NCI-H774 (cell line): Measurements from ENCODE around the gene TIMP2.
"Not testable (repeated sequence)": the region's sequence is repeated elsewhere in the genome, so short reads cannot be mapped to it uniquely, and the experiment has no call there.

Source experiments
- DNase-seq: peaks from one replicate; lab custom pipeline; 2025; lab: John Stamatoyannopoulos, UW

The TIMP2 gene

DNA sequence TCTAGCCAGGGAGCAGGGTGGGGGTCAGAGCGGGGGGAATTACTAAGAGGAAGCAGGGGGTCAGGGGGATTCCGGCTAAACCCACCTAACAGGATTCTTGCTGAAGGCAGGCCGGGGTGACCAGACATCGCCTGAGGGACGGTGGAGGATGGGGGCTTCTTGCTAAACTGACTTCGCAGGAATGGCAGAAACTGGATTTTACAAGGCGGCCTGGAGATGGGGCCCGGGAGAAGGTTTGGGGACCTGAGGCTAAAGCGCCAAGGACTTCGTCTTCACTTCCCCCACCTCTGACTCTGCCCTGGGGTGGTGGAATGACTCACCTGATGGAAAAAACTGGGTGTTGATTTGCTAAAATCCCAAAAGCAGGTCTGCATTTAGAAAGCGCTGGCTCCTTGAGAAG, 31.1 kb upstream of the TIMP2 start:
- DNase-seq = no peak

DNA sequence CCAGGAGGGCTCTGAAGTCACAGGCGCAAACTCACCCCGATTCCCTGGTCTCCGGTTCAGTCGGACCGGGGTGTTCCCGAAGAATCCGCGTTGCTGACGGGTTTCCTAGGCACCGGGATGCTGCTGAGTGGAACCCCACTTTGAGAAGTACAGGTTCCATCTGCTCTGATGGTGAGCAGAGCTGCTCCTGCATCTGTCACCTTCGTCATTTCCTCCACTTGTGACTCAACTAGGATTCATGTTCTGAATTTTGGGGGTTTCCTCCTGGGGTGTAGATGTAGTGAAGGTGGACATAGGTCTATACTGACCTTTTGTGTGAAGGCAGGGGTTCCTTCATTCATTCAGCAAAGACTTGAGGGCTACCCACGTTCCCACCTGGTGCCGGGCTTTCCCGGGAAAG, 29.5 kb upstream of the TIMP2 start:
- no peak for DNase-seq

DNA sequence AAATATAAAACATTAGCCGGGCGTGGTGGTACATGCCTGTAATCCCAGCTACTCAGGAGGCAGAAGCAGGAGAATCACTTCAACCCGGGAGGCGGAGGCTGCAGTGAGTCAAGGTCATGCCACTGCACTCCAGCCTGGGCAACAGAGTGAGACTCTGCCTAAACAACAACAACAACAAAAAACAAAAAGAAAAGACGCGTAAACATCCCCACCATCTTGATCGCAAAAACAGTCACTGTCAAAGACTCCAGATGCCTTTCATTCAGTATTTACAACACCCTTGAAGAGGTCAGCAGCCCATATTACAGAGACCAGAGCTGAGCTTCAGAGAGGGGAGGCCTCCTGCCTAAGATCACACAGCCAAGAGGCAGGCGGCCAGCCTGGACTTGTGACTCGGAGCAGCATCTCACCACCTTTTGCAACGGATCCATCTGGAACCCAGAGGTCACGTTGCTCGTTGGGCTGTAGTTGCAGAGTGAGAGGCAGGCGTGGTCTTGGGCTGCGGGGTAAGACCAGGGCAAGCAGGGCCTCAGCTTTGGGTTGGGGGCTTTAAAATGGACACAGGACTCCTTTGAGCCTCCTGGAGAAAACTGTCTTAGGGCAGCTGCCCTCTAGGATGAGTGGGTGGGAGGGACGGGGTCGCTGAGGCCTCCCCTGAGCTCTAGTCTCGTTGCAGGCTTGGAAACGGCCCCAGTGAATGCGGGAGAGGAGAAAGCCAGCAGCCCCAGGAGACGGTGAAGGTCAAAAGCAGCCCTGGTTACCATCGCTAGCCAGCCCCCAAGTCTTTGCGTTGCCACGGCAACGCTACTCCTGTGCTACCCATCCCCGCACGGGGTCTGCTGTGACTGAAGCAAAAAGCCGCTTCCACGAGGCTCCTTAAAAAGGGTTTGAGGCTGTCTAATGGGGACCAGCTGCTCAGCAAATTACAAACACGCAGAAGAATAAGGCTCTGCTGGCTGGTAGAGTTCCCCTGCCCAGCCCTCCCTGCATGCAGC, 28.5 kb upstream of the TIMP2 start:
- DNase-seq = no peak

DNA sequence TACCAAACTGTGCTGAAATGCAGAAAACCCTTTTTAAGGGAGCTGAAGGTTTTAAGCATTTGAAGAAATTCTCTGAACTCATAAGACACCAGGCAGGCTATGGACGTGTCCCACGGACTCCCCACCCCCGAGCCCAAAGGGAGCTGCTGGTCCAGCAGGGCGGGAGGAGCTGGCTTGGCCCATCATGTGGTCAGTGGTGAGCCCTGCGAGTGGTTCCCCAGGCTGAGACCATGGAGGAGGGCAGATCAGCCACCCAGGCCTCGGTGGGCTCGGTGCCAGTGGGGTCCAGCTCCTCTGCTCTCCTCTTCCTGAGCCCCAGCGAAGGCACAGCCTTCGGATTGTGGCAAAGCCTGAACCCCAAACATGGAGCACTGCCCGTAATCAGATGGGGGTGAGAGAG, 27.5 kb upstream of the TIMP2 start:
- DNase-seq = no peak

DNA sequence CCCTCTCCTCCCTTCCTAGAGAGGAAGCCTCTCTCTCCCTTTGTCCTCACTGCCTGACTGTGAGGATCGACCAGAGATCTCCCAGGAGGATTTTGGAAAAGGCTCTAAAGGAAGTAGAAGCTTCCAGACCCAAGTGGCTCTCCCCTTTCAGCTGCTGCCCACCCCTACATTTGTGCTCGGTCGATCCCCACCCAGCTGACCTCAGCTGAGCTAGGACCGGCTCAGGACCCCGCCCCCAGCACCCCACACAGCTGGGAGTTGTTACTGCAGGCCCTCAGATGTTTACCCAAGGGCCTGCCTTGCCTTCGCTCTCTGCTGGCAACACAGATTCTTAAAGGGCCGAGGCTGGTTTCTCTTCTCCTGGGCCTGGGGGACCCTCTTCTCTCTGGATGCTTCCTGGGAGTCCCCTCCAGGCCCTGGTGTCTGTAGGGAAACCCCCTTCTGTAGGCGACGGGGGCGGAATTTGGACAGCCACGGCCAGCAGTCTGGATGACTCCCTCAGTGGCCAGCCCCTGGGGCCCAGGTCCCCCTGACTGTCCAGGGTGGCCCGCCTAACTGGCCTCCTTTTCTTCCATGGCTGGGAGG, 26.9 kb upstream of the TIMP2 start:
- DNase-seq = no peak

DNA sequence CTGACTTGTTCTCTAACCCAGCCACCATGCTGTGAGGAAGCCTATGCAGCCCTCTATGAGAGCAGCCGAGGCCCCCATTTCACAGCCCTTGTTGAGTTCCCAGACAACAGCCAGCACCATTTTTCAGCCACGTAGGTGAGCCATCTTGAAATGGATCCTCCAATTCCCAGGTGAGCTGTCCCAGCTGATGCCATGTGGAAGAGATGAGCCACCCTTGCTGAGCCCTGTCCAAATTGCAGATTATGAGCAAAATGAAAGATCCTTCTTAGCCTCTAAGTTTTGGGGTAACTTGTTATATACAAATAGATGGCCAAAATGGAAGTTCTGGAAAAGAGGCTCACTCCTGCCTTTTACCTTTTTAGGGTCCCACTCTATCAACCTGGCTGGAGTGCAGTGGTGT, 25.7 kb upstream of the TIMP2 start:
- no peak for DNase-seq

DNA sequence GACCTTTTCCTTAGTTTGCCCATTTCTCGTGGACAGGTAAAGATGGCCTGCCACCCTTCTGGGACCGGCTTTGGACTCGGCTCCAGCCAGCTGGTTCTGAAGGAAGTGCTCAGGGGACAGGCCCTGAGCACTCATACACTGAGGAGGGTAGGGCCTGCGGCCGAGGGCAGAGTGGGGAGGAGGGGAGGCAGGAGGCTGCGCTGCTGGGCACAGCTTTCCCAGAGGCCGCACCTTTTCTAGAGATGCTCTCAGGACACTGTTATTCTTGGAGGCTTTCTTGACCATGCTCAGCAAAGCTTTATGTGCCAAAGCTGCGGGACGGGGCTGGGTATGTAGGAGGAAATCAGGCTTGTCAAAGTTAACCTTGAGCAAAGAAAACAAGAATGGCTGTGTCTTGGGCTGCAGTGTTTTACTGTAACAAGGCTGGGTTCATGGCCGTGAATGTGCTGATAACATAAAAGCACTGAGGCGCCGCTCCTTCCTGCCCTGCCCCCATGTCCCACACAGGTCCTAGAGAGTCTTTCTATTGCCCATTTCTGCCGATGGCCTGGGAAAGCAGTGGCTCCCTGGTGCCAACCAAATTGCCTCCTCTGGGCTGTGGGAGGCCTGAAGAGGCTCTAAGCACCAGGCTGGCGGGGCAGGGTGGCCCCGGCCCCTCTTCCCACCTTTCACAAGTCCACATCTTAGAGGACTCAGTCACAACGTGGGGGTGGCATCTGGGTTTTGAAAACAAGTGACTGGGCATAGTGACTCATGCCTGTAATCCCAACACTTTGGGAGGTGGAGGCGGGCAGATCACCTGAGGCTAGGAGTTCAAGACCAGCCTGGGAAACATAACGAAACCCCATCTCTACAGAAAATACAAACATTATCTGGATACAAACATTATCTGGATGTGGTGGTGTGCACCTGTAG, 22.3 kb upstream of the TIMP2 start:
- no peak for DNase-seq

DNA sequence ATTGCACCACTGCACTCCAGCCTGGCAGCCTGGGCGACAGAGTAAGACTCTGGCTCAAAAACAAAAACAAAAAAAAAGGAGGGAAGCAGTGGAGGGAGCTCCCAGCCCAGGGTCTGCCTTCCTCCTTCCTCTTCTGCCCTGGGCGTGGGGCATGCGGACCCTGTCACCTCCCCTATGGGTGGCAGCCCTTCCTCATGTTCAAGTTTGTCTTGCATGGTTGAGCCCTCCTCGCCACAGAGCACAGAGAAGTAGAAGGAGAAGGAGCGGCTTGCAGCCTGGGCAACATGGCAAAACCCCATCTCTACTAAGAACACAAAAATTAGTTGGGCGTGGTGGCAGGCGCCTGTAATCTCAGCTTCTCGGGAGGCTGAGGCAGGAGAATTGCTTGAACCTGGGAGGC, 21.4 kb upstream of the TIMP2 start:
- no peak for DNase-seq

DNA sequence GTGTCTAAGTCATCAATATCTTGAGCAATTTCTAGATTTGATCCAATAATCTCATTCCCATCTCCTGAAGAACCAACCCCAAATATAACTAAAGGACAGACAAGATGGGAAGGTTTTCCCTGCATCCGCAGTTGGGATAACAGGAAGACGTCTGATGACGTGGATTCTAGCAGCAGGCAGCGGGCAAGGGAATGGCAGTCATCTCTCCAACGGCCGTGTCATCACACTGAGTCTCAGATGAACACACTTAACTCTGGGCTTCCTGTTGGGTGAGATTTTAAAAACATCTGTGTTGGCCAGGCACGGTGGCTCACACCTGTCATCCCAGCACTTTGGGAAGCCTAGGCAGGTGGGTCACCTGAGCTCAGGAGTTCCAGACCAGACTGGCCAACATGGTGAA, 20.9 kb upstream of the TIMP2 start:
- DNase-seq = no peak

DNA sequence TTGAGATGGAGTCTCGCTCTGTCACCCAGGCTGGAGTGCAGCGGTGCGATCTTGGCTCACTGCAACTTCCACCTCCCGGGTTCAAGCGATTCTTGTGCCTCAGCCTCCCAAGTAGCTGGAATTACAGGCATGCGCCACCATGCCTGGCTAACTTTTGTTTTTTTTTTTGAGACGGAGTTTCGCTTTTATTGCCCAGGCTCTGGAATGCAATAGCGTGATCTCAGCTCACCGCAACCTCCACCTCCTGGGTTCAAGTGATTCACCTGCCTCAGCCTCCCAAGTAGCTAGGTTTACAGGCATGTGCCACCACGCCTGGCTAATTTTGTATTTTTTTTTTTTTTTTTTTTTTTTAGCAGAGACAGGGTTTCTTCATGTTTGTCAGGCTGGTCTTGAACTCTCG, 20.3 kb upstream of the TIMP2 start:
- not testable (repeated sequence) for DNase-seq

DNA sequence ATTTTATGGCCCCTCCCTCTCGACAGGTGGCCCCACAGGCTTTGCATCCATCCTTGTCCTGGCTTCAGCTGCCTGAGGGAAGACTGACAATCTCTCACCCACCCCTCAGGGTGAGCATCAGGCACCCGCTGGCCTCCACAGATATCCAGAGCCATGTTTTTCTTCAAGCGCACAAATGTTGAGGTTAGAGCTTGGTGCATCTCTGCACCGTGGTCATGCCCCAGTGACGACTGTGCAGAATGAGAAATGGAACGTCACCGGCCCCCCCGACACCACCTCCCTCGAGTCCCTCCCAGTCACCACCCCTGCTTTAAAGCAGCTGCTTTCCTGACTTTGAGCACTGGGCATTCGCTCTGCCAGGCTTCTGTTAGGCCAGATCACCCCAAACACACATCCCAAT, 19.8 kb upstream of the TIMP2 start:
- DNase-seq = no peak

DNA sequence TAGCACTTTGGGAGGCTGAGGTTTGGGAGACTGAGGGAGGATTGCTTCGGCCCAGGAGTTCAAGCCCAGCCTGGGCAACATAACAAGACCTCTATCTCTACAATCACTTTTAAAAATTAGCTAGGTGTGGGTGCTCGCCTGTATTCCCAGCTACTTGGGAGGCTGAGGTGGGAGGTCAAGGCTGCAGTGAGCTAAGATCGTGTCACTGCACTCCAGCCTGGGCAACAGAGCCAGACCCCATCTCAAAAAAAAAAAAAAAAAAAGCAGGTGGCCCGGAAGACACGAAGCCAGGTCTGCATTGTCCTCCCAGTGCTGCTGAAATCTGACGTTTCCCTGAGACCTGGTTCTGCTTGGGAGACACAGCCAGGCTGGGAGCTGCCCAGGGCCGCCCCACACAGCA, 18.8 kb upstream of the TIMP2 start:
- no peak for DNase-seq

DNA sequence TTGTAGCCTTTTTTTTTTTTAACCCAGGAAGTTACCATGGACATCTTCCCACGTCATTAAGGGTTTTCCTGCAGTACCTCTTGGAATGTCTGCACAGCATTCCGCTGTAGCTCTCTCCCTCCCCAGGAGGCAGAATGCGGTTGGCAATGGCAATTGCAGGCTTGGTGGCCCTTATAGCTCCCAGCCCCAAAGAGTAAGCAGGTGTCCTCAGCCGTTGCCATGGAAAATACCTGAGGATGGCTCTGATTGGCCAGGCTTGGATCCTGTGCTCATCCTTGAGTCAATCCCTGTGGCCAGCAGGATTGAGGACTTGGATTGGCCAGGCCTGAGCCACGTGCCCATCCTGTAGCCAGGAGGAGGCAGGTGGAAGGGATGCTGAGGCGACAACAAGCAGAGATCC, 15.5 kb upstream of the TIMP2 start:
- peak; percentile 27 for DNase-seq

DNA sequence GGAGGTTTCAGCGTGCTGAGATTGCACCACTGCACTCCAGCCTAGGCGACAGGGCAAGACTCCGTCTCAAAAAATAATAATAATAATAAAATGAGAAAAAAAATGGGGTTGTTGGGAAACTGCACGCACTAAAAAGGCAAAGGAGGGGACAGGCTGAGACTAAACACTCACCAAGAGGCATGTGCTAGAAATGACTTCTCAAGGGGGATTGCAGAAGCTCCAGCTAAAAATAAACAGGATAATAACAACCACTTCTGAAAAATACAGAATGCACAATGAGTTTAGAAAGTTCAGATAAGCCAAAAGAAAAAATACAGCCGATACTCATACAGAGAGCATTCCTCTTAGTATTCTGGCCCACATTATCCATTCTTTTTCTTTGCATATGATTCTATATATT, 15.1 kb upstream of the TIMP2 start:
- no peak for DNase-seq

DNA sequence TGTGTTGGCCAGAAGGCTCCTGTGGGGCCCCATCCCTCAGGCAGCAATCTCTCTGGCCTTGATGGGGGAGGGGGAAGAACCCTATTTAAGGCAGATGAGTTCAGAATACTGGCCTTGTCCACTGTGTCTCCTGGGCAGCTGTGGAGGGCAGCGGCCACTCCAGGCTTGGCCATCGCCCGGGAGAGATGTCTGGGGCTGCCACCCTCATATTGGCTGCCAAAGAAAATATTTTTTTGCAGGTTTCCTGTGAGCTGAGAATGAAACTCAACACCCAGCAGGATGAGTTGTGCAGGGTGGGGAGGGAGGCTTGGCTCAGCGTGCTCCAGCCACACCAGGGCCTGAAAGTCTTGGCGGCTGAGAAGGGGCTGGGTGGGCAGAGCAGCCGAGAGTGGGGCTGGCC, 14.4 kb upstream of the TIMP2 start:
- no peak for DNase-seq

DNA sequence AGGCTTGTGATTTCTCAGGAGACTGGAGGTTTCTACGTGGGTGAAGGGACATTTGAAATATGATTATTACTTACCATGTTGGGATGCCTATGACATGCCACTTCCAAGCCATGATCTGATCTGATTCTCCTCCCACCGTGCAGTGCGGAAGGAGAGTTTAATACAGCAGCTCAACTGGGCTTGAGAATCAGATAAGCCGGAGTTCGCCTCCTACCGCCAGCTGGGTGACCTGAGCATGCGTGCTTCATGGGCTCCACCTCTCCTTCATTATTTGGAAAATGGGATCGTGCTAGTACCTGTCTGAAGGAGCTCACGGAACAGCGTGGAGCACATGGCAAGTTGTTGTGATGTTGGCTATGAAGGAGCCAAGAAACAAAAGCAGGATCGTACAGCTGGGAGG, 12.4 kb upstream of the TIMP2 start:
- DNase-seq = no peak

DNA sequence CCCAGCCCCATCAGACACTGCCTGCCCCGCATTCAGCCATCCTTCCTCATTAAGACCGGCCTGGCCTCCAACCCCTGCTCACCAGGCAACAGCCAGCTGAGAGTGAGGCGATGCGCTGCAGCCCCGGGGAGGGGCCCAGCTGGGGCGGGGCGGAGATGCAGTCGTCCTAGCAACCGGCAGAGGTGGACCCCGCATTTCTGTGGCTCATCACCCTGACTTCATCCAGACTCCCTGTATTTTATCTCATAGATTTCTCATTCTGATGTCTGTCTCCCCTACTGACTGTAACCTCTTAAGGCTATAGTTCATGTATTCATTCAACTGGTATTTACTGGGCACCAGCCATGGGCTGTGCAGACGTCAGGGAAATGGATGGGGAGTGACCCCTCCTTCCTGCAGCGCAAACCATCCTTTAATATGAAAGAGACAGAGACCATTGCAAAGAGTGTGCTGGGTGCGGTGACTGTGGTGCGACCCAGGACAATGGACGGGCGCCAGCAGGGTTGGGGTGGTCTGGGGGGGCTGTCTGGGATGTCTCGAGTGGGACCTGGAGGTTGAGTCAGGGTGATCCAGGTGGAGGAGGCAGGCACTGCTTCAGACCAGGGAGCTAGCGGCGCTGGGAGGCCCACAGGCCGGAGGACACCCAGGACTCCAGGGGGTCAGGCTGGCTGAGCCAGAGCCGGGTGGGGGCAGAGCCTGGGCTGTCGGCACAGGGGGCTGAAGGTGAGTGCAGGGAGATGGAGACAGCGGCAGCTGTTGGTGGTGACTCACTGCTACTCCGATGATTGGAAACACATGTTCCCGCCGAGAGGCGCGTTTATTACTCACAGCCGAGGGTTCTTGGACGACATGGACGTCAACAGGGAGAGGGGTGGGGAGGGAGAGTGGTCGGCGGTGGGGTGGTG, 10.5 kb upstream of the TIMP2 start:
- DNase-seq = no peak

DNA sequence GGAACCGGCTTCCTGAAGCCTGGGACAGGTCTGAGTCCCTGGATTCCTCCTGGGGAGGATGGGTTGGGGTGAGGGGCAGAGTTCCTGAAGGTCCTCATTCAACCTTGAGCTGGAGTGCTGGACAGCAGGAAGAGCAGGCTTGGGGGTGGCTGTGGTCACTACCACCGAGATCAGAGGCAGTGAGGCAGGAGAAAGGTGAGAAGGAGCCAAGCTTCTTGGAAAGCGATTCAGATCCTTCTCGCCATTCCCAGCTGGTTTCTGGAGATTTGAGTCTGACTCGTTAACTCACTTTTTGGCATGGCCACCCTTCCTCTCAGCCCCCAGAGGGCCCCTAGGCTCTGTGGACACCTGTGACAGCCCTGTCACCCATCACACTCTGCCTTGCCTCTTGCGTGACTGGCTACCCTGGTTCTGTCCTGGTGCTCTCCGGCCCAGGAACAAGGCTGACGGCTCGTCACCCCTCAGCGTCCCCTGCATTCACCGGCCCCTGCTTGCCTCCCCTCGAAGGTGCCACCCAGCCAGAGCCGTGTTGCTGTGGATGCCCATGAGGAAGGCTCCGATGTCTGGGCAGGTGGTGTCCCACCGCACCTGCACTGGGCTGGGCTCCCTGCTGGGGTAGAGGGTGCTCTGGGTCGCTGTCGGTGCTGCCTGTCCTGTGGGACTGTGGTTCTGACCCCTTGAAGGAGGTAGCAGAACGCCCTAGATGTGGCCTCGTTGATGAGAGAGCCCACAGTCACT, 9.7 kb upstream of the TIMP2 start:
- DNase-seq = no peak

DNA sequence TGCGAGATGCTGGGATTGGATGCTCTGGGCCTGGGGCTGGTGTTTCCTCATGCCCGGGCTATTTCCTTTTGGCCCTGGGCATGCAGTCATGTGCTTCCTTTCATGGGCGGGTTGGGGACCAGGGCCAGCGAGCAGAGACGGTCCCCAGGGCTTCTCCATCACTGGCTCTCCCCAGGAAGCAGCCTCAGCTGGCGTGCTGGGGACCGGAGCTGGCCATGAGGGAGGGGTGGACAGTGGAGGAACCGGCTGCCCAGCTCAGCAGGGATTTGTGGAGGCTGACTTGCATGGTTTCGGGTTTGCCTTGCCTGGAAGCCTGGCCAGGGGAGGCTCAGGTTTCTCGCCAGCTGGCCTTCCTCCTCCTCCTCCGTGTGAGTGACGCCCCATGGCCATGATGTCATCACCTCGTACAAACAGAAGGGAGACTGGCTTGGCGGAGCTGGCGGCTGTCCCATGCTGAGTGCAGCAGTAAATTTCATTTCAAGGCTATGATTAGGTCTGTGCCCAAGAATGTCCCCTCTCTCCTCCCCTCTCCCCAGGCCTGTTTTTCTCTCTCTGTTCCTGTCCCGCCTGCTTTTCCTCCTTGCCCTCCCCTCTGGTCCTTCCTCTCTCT, 8.9 kb upstream of the TIMP2 start:
- peak; percentile 79 for DNase-seq
